ENCODE measurements around the gene TUBA4B.

The TUBA4B gene

DNA sequence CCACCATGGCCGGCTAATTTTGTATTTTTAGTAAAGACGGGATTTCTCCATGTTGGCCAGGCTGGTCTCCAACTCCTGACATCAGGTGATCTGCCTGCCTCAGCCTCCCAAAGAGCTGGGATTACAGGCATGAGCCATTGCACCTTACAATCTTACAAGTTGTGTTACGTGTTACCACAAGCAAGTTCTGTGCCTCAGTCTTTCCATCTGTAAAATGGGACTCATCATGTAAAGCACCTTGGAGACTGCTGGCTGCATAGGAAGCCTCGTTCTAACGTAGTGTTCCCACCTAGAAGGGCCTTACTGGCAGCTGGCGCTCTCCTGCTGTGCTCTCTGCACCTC lies 36.1 kb downstream of the TUBA4B start:
- no peak overlapping the region for H3K27ac ChIP-seq
- H3K4me1 ChIP-seq (ENCODE audit: low read depth, poor library complexity, severe bottlenecking), result no peaks in the 10 kb centered on the region
- no peak overlapping the region for H3K4me2 ChIP-seq
- H4K20me1 ChIP-seq (ENCODE audit: insufficient read depth), result no peaks in the 10 kb centered on the region
- TF ChIP-seq, protein P1, sequence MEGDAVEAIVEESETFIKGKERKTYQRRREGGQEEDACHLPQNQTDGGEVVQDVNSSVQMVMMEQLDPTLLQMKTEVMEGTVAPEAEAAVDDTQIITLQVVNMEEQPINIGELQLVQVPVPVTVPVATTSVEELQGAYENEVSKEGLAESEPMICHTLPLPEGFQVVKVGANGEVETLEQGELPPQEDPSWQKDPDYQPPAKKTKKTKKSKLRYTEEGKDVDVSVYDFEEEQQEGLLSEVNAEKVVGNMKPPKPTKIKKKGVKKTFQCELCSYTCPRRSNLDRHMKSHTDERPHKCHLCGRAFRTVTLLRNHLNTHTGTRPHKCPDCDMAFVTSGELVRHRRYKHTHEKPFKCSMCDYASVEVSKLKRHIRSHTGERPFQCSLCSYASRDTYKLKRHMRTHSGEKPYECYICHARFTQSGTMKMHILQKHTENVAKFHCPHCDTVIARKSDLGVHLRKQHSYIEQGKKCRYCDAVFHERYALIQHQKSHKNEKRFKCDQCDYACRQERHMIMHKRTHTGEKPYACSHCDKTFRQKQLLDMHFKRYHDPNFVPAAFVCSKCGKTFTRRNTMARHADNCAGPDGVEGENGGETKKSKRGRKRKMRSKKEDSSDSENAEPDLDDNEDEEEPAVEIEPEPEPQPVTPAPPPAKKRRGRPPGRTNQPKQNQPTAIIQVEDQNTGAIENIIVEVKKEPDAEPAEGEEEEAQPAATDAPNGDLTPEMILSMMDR (conservative IDR thresholded peaks at IDR 0.05; ENCODE audit: low read depth, low read length), result no peak
- no peak overlapping the region for H2AFZ ChIP-seq (ENCODE audit: low read depth)
- no peak overlapping the region for H3K9ac ChIP-seq
- no peaks in the 10 kb centered on the region for H3K79me2 ChIP-seq (ENCODE audit: insufficient read depth, low read depth)
- no peak overlapping the region for H3K4me3 ChIP-seq (IDR thresholded peaks at IDR 0.05; ENCODE audit: insufficient read depth, low read depth, low read length)
- H3K36me3 ChIP-seq (ENCODE audit: insufficient read depth), result no peaks in the 10 kb centered on the region
- H3K27me3 ChIP-seq (ENCODE audit: insufficient read depth, low read depth), result peaks cover 9% of the 10 kb centered on the region; the same call in 1 of the 2 replicates

DNA sequence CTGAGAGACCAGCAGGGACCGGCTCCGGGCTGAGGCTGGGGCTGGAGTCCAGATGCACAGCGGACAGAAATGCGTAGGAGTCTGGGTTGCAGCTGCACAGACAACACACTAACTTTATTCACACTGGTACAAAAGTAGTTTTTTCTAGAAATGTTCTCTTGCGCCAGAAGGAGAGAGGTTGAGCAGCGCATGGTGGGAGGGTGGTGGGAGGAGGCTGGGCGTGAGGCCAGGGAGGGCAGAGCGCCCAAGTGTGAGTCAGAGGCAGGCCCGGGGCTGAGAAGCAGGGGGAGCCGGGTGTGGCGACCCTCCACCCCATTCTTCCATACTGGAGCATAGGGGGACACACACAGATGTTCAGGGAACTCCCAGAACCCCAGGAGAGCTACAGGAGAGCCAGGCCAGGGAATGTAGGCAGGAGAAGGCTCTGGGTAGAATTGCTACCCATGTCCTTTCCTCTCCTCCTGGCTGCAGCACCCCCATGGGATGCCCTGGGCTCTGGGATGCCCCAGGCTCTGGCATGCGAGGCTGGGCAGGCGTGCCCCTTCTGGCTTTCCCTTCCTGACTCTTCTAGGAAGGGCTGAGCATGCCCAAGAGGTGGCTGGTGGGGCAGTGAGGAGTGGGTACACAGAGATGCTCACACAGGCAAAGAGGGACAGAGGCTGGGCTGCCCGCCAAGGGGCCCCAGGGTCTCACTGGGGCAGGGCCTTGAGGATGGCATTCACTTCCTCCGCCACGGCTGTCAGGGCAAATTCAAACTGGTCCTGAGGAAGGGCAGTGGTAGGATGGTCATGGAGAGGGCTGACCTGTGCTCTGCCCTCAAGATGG lies 36.7 kb downstream of the TUBA4B start:
- Histone ChIP-seq H3K36me3 (ENCODE audit: insufficient read depth) (no peaks in the 10 kb centered on the region), H3K4me1 (ENCODE audit: low read depth, poor library complexity, severe bottlenecking) (no peaks in the 10 kb centered on the region), H3K27ac (no peak overlapping the region), H3K27me3 (ENCODE audit: insufficient read depth, low read depth) (peaks cover 9% of the 10 kb centered on the region; the same call in 1 of the 2 replicates), H4K20me1 (ENCODE audit: insufficient read depth) (no peaks in the 10 kb centered on the region), H3K9ac (no peak overlapping the region), H3K79me2 (ENCODE audit: insufficient read depth, low read depth) (no peaks in the 10 kb centered on the region), H3K4me2 (no peak overlapping the region), H2AFZ (ENCODE audit: low read depth) (no peak overlapping the region), H3K4me3 (IDR thresholded peaks at IDR 0.05; ENCODE audit: insufficient read depth, low read depth, low read length) (no peak overlapping the region)
- TF ChIP-seq, protein P1 (conservative IDR thresholded peaks at IDR 0.05; ENCODE audit: low read depth, low read length), result no peak

DNA sequence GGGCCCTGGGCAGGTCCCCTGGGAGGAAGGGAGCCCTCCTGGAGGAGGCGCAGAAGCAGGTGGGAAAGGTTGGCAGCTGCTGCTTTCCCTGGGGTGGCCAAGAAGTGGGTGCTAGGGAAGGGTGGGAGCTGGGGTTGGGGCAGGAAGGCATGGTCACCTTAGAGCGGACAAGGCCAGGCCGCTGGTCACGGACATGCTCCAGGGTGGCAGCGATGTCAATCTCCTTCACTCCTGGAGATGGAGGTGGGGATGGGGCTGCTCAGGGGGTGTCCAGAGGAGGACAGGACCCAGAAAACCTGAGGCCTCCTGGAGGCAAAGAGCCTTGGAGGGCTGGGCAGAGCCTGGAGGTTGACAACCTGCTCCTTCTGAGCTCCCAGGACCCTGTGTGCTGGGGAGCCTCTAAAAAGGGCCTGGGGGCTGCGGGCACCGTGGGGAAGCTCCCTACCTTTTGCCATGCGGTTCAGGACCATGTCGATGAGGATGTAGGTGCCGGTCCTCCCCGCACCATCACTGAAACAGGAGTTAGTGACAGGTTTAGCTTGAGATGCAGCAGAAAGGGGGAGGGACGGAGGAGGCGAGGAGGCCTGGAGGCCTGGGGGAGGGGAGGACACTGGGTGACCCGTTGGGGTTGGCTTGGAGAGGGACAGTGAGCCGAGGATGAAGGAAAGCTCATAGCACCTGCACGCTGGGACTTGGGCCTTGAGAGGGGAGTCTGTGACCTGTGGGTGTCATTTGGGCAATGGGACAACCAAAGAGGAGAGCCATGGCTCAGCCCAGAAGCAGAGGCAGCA lies 37.5 kb downstream of the TUBA4B start:
- Histone ChIP-seq H3K79me2 (ENCODE audit: insufficient read depth, low read depth) (no peaks in the 10 kb centered on the region), H3K27ac (no peak overlapping the region), H4K20me1 (ENCODE audit: insufficient read depth) (no peaks in the 10 kb centered on the region), H3K27me3 (ENCODE audit: insufficient read depth, low read depth) (peaks cover 15% of the 10 kb centered on the region; the same call in 1 of the 2 replicates), H2AFZ (ENCODE audit: low read depth) (no peak overlapping the region), H3K9ac (no peak overlapping the region), H3K4me3 (IDR thresholded peaks at IDR 0.05; ENCODE audit: insufficient read depth, low read depth, low read length) (no peak overlapping the region), H3K4me1 (ENCODE audit: low read depth, poor library complexity, severe bottlenecking) (peaks cover 7% of the 10 kb centered on the region), H3K4me2 (no peak overlapping the region), H3K36me3 (ENCODE audit: insufficient read depth) (no peaks in the 10 kb centered on the region)
- TF ChIP-seq, protein P1 (conservative IDR thresholded peaks at IDR 0.05; ENCODE audit: low read depth, low read length), result no peak

GRCh38 chr2:219291394-219291793 lies 38.4 kb downstream of the TUBA4B start:
- Histone ChIP-seq H2AFZ (ENCODE audit: low read depth) (no peak overlapping the region), H3K27me3 (ENCODE audit: insufficient read depth, low read depth) (peaks cover 15% of the 10 kb centered on the region; the same call in 1 of the 2 replicates), H4K20me1 (ENCODE audit: insufficient read depth) (no peaks in the 10 kb centered on the region), H3K4me1 (ENCODE audit: low read depth, poor library complexity, severe bottlenecking) (peaks cover 7% of the 10 kb centered on the region), H3K4me3 (IDR thresholded peaks at IDR 0.05; ENCODE audit: insufficient read depth, low read depth, low read length) (no peak overlapping the region), H3K9ac (no peak overlapping the region), H3K36me3 (ENCODE audit: insufficient read depth) (no peaks in the 10 kb centered on the region), H3K27ac (no peak overlapping the region), H3K4me2 (no peak overlapping the region), H3K79me2 (ENCODE audit: insufficient read depth, low read depth) (no peaks in the 10 kb centered on the region)
- TF ChIP-seq, protein P1 (conservative IDR thresholded peaks at IDR 0.05; ENCODE audit: low read depth, low read length), result no peak
